Measurements from ENCODE around the gene RRP7A.
"Not testable (repeated sequence)": the region's sequence is repeated elsewhere in the genome, so short reads cannot be mapped to it uniquely, and the experiment has no call there.

Gene RRP7A

DNA sequence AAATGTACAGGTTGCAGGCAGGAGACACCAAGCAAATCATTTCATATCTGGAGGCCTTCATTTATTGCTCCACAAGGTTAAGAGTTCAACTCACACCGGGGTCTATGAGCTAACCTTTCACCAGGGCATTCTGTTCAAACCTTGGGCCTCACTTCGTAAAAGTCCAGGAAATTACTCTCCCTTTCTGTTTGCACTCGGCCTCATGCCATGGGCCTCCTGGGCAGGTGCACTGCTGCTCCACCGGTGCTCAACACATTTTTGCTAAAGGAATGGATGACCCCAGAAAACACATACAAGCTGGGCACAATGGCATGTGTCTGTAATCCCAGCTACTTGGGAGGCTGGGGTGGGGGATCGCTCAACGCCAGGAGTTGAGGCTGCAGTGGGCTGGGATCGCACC is 16.6 kb upstream of the RRP7A start:
- H3K4me1 ChIP-seq (ENCODE audit: control insufficient read depth, insufficient read depth, low read length, unreplicated experiment) = no peaks in the 10 kb centered on the region
- no peaks in the 10 kb centered on the region for H3K36me3 ChIP-seq (ENCODE audit: insufficient read depth, low read length)
- no peak overlapping the region for H2AFZ ChIP-seq (ENCODE audit: low read length, unreplicated experiment)
- H3K79me2 ChIP-seq (ENCODE audit: control insufficient read depth, insufficient read depth, low read length, unreplicated experiment) = no peaks in the 10 kb centered on the region
- H3K4me3 ChIP-seq (ENCODE audit: low read depth, low read length) = no peak overlapping the region
- no peaks in the 10 kb centered on the region for H3K27me3 ChIP-seq (ENCODE audit: insufficient read depth, low read length)
- H3K27ac ChIP-seq (ENCODE audit: low read depth, low read length) = no peak overlapping the region

DNA sequence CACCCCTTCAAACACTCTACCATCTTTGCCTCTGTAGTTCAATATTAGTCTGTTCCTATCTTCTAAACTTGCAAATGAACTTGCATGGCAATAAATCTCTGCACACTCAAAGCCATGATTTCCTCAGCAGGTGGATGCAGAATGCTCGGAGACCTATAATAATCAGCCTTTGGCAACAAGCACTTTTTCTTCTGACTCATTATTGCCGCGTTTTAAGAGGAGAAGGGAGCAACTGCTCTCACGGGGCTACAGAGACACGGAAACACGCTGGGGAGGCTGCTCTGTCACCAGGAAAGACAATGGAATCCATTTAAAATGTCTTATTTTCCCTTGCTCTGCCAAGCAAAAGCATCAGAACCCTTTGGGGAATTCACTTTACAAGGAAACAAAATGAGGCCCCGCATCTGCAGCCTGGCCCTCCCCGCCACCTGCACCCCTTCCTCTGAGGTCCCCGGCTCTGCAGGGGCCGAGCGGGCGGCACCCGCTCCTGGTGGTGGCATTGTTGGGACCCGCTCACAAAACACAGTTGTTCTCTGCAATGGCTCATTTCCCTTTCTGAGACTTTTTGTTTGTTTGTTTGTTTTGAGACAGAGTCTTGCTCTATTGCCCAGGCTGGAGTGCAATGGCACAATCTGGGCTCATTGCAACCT is 15.6 kb upstream of the RRP7A start:
- H3K36me3 ChIP-seq (ENCODE audit: insufficient read depth, low read length); H3K4me1 ChIP-seq (ENCODE audit: control insufficient read depth, insufficient read depth, low read length, unreplicated experiment); H3K79me2 ChIP-seq (ENCODE audit: control insufficient read depth, insufficient read depth, low read length, unreplicated experiment); H2AFZ ChIP-seq (ENCODE audit: low read length, unreplicated experiment); H3K27me3 ChIP-seq (ENCODE audit: insufficient read depth, low read length); H3K4me3 ChIP-seq (ENCODE audit: low read depth, low read length); H3K27ac ChIP-seq (ENCODE audit: low read depth, low read length): not testable (repeated sequence)

DNA sequence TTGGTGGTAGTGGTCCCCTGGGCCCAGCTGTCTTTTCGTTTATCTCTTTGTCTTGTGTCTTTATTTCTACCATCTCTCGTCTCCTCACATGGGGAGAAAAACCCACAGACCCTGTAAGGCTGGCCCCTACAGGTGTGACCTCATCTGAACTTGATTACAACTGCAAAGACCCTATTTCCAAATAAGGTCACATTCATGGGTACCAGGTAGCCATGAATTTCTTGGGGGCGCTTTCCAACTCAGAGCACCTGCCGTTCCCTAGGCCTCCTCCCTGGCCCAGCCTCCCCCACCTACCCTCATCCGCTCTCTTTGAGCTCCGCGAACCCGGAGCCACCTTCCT is 14.0 kb upstream of the RRP7A start:
- Histone ChIP-seq H2AFZ (ENCODE audit: low read length, unreplicated experiment) (no peak overlapping the region), H3K79me2 (ENCODE audit: control insufficient read depth, insufficient read depth, low read length, unreplicated experiment) (no peaks in the 10 kb centered on the region), H3K4me3 (ENCODE audit: low read depth, low read length) (no peak overlapping the region)

DNA sequence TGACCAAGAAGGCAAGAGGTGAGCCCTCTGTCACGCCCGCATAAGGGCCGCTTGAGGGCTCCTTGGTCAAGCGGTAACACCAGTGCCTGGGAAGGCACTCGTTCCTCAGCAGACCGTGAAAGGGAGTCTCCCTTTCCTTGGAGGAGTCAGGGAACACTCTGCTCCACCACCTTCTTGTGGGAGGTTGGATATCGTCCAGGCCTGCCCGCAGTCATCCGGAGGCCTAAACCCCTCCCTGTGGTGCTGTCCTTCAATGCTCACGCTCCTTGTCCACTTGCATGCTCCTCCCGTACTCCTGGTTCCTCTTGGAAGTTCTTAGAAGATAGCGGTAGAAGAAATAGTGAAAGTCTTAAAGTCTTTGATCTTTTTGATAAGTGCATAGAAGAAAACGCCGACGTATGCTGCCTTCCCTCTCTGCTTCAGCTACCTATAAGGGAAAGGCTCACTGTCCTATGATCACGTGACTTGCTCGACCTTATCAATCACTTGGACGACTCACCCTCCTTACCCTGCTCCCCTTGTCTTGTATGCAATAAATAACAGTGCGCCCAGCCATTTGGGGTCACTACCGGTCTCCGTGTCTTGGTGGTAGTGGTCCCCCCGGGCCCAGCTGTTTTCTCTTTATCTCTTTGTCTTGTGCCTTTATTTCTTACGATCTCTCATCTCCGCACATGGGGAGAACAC is 11.9 kb upstream of the RRP7A start:
- H3K4me1 ChIP-seq (ENCODE audit: control insufficient read depth, insufficient read depth, low read length, unreplicated experiment); H3K27ac ChIP-seq (ENCODE audit: low read depth, low read length); H3K4me3 ChIP-seq (ENCODE audit: low read depth, low read length); H3K27me3 ChIP-seq (ENCODE audit: insufficient read depth, low read length); H3K79me2 ChIP-seq (ENCODE audit: control insufficient read depth, insufficient read depth, low read length, unreplicated experiment); H3K36me3 ChIP-seq (ENCODE audit: insufficient read depth, low read length); H2AFZ ChIP-seq (ENCODE audit: low read length, unreplicated experiment): not testable (repeated sequence)

More for the DNA sequence above, 14.0 kb upstream of the RRP7A start:
- H3K36me3 ChIP-seq (ENCODE audit: insufficient read depth, low read length) = no peaks in the 10 kb centered on the region
- no peaks in the 10 kb centered on the region for H3K27me3 ChIP-seq (ENCODE audit: insufficient read depth, low read length)
- no peaks in the 10 kb centered on the region for H3K4me1 ChIP-seq (ENCODE audit: control insufficient read depth, insufficient read depth, low read length, unreplicated experiment)
- H3K27ac ChIP-seq (ENCODE audit: low read depth, low read length) = no peak overlapping the region

DNA sequence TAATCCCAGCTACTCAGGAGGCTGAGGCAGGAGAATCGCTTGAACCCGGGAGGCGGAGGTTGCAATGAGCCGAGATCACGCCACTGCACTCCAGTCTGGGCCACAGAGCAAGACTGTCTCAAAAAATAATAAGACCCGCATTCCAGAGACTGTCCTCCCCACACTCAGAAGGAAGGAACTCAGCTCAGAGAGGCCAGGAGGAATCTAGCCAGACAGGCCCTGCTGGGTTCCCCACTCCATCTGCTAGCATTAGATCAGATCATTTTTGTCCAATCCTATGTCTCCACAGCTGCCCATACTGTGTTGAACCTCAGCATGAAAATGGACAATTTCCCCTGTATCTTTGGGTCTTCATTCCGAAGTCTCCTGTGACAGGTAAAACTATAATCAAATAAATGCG is 9.8 kb upstream of the RRP7A start:
- not testable (repeated sequence) for H3K27ac ChIP-seq (ENCODE audit: low read depth, low read length); H3K4me1 ChIP-seq (ENCODE audit: control insufficient read depth, insufficient read depth, low read length, unreplicated experiment); H3K79me2 ChIP-seq (ENCODE audit: control insufficient read depth, insufficient read depth, low read length, unreplicated experiment); H2AFZ ChIP-seq (ENCODE audit: low read length, unreplicated experiment); H3K27me3 ChIP-seq (ENCODE audit: insufficient read depth, low read length); H3K4me3 ChIP-seq (ENCODE audit: low read depth, low read length); H3K36me3 ChIP-seq (ENCODE audit: insufficient read depth, low read length)

DNA sequence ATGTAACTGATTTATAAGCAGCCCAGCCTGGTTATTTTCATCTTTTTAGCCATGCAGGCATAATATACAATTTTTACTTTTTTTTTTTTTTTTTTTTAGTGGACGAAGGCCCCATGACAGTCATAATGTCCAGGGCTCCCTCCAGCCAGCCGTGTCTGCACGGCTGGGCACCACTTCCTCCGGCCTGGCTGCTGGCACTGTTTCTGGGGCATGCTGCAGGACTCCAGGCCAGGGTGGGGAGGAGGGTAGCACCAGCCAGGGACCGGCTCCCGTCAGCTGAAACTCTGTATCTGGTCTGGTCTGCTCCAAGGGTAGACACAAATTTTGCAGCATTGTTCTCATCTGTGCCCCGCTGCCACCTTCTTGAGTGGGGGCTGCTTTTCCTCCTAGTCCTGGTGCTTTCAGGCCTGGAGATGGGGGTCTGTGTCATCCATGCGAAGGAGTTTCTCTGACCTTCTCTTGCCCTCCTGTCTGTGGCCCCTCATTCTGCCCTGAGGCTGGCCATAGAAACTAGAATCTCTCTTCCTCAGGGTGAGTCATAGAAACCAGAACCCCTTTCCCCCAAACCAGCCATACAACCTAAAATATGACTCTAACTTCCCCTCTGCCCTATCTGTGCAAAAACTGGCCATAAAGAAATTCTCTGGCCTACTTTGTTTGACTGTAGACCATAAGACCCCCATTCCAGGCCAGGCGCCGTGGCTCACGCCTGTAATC is 9.2 kb upstream of the RRP7A start:
- H3K36me3 ChIP-seq (ENCODE audit: insufficient read depth, low read length) = no peaks in the 10 kb centered on the region
- no peak overlapping the region for H2AFZ ChIP-seq (ENCODE audit: low read length, unreplicated experiment)
- H3K79me2 ChIP-seq (ENCODE audit: control insufficient read depth, insufficient read depth, low read length, unreplicated experiment) = no peaks in the 10 kb centered on the region
- no peaks in the 10 kb centered on the region for H3K27me3 ChIP-seq (ENCODE audit: insufficient read depth, low read length)
- H3K4me3 ChIP-seq (ENCODE audit: low read depth, low read length) = no peak overlapping the region
- no peak overlapping the region for H3K27ac ChIP-seq (ENCODE audit: low read depth, low read length)
- no peaks in the 10 kb centered on the region for H3K4me1 ChIP-seq (ENCODE audit: control insufficient read depth, insufficient read depth, low read length, unreplicated experiment)

DNA sequence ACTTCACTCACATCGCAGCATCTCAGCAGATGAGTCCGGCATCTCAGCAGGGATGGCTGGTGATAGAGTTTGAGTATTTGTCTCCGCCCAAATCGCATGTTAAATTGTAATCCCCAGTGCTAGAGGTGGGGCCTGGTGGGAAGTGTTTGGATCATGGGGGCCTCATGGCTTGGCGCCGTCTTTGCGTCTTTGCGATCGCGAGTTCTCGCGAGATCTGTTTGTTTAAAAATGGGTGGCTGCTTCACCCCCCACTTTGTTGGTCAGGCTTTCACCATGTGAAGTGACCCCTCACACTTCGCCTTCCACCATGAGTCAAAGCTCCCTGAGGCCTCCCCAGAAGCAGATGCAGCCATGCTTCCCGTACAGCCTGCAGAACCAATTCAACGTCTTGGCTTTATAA is 3.0 kb upstream of the RRP7A start:
- Histone ChIP-seq H2AFZ (ENCODE audit: low read length, unreplicated experiment) (no peak overlapping the region), H3K27me3 (ENCODE audit: insufficient read depth, low read length) (no peaks in the 10 kb centered on the region), H3K27ac (ENCODE audit: low read depth, low read length) (no peak overlapping the region)

DNA sequence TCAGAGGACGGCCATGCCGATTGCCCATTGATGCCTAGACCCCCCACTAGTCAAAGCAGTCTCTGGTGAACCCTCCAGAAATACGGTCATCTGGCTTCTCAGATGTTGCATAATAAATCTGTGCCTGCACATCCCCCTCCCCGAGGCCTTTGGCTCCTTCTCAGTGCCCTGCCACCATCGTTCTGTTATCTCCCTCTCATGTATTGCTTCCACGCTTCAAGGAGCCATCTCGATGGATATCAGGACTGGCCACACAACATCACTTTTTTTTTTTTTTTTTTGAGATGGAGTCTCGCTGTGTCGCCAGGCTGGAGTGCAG is 1.6 kb upstream of the RRP7A start:
- Histone ChIP-seq H3K4me3 (ENCODE audit: low read depth, low read length) (no peak overlapping the region), H2AFZ (ENCODE audit: low read length, unreplicated experiment) (no peak overlapping the region), H3K27me3 (ENCODE audit: insufficient read depth, low read length) (no peaks in the 10 kb centered on the region), H3K79me2 (ENCODE audit: control insufficient read depth, insufficient read depth, low read length, unreplicated experiment) (peaks cover 9% of the 10 kb centered on the region), H3K36me3 (ENCODE audit: insufficient read depth, low read length) (no peaks in the 10 kb centered on the region), H3K27ac (ENCODE audit: low read depth, low read length) (no peak overlapping the region), H3K4me1 (ENCODE audit: control insufficient read depth, insufficient read depth, low read length, unreplicated experiment) (peaks cover 4% of the 10 kb centered on the region)

More for the DNA sequence above, 3.0 kb upstream of the RRP7A start:
- Histone ChIP-seq H3K4me1 (ENCODE audit: control insufficient read depth, insufficient read depth, low read length, unreplicated experiment) (peaks cover 4% of the 10 kb centered on the region), H3K4me3 (ENCODE audit: low read depth, low read length) (no peak overlapping the region), H3K79me2 (ENCODE audit: control insufficient read depth, insufficient read depth, low read length, unreplicated experiment) (peaks cover 7% of the 10 kb centered on the region), H3K36me3 (ENCODE audit: insufficient read depth, low read length) (no peaks in the 10 kb centered on the region)

DNA sequence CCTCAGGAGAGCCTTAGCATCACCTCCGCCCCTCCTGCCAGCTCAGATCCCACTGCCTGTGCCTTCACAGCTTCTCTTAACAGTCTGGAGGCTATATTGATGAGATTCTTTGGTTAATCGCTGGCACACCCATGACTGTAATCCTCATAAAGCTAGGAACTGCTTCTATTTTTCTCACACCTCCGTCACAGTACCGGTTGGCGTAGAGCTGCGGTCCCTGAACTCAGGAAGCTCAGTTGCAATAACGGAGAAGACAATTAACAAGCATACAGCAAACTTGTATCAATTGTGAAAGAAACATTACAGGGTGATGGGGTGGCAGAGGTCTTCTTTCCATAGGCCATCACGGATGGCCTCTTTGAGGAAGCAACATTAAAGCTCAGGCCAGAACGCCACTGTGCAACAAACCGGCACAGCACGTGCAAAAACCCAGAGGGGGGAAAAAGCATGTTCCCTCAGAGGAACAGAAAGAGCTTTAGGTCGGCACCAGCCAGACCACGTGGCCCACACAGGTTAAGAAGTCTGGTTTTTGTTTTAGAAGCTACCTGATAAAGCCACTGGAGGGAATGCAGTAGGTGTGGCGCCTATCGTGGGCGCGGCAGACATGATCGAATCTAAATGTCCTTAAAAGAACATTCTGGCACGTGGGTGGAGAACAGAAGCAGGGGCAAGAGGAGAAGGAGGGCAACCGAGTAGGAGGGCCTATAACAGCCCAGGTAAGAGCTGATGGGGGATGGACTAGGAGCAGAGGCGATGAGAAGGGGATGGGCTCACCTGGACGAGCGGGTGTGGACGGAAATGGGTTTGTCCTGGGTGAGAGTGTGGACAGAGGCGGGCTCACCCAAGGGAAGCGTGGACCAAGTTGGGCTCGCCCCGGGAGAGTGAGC is 715 bp downstream of the RRP7A start:
- not testable (repeated sequence) for H3K27ac ChIP-seq (ENCODE audit: low read depth, low read length)

DNA sequence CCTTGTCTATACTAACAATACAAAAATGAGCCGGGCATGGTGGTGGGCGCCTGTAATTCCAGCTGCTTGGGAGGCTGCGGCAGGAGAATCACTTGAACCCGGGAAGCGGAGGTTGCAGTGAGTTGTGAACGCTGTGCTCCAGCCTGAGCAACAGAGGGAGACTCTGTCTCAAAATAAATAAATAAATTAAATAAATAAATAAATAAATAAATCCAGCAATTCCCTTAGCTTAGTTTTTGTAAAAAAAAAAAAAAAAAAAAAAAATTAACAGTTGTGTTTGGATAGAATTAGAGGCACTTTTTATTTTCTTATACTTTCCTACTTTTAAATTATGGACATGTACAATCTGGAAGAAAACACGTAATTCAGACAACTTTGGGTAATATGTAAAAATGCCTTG is 2.5 kb downstream of the RRP7A start:
- not testable (repeated sequence) for H3K4me3 ChIP-seq (ENCODE audit: low read depth, low read length); H3K79me2 ChIP-seq (ENCODE audit: control insufficient read depth, insufficient read depth, low read length, unreplicated experiment); H3K27ac ChIP-seq (ENCODE audit: low read depth, low read length); H2AFZ ChIP-seq (ENCODE audit: low read length, unreplicated experiment); H3K4me1 ChIP-seq (ENCODE audit: control insufficient read depth, insufficient read depth, low read length, unreplicated experiment); H3K27me3 ChIP-seq (ENCODE audit: insufficient read depth, low read length); H3K36me3 ChIP-seq (ENCODE audit: insufficient read depth, low read length)

More for the DNA sequence above, 715 bp downstream of the RRP7A start:
- not testable (repeated sequence) for H3K4me1 ChIP-seq (ENCODE audit: control insufficient read depth, insufficient read depth, low read length, unreplicated experiment); H3K36me3 ChIP-seq (ENCODE audit: insufficient read depth, low read length); H3K27me3 ChIP-seq (ENCODE audit: insufficient read depth, low read length); H2AFZ ChIP-seq (ENCODE audit: low read length, unreplicated experiment); H3K79me2 ChIP-seq (ENCODE audit: control insufficient read depth, insufficient read depth, low read length, unreplicated experiment)
- H3K4me3 ChIP-seq (ENCODE audit: low read depth, low read length) = peak overlapping the region; percentile 78
